Measurements from ENCODE around the gene ERCC4.

Gene ERCC4

DNA sequence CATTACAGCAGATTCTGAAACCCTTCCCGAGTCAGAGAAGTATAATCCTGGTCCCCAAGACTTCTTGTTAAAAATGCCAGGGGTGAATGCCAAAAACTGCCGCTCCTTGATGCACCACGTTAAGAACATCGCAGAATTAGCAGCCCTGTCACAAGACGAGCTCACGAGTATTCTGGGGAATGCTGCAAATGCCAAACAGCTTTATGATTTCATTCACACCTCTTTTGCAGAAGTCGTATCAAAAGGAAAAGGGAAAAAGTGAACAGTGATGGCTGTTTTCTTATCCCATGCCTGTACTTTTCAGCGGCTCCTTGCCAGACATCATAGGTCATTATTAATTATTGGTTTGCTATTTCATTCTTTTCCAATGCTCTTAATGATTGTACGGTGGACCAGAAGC lies 28.1 kb downstream of the ERCC4 start:
- no peak for DNase-seq (ENCODE audit: low read depth in 2 of 2)

DNA sequence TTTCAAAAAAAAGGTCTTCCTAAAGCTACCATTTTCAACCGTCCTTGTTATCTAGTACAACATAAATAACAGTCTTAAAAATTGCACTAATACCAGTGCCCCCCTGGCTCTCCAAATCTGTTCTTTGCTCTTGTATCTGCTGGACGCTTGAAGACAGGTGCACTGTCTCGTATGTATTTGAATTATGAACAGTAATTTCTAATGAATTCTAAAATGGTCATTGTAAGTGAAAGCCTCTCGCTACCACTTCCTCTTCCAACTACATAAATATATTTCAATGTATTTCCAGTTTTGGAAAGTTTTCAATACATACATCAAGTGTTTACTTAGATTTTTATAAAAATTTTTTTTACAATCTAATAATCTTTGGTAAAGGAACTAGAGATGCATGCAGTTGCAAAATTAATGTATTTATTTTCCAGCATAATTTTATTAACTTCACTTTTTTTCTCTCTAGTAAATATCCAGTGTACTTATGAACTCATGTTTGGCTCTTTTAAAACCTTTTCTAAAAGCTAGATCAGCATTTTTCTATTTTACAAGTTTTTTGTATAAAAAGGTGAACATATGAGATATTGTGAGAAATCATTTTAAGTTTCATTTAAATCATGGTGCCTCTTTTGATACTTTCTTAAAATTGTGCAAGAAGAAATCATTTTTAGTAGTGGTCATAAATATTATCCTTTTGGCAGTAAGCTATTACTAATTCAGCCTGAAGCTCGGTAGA lies 31.0 kb downstream of the ERCC4 start:
- DNase-seq (ENCODE audit: low read depth in 2 of 2), result no peak

DNA sequence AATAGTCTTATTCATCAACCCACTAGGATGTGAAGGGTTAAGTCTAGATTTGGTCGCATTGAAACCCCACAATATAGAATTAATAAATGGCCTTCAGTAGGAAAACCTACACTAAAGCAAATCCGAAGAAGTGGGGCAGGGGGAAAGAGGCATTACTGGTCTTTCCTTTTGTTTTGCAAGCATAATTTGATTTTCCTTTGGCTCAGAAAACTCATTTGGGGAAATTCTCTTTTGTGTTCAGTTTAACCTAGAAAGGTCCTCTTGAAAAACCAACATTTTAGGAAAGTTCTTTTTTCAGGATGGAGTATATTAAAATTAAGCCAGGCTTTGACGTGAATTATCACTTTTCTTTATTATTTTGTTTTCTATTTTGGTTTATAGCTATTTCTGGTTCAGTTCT lies 31.7 kb downstream of the ERCC4 start:
- DNase-seq (ENCODE audit: low read depth in 2 of 2), result no peak

DNA sequence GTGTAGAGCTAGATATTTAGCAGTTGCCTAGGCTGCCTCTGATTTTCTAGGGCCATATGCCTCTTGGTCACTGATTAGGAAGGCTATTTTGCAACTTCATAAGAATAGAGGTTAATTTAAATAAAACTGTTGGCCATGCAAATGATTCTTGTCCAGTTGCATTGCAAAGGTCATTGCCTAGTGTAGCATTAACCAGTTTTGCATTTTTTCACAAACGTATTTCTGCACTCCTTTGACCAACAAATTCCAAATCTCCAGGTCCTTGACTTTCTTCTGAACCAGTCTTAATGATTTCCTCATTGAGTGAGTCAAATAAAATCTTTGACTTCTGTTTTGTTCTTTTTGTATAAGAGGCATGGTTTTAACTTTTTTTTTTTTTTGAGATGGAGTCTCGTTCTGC lies 33.5 kb downstream of the ERCC4 start:
- no peak for DNase-seq (ENCODE audit: low read depth in 2 of 2)

DNA sequence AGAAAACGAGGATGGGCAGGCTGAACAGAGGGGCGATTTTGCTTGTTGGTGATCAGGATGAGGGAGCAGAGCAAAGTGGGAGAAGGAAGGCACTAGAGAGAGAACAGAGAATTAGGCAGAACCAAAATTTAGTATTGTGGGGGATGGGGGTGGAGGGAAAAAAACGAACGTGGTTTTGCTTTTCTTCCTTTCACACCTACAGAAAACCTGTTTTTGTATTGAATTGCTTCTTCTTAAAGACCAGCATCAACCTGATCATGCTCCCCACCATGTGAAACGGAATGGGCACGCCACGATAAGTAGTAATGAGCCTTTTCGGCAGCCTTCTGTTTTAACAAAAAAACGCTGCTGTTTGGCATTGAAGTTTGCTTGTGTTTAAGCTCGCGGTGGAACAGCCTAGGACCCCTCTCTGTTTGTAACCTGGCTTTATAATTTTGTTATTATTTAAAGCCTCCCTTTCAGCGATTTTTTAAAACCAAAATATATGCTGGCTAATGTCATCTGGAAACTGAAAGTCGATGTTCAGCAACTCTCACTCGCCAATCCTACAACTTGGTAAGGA lies 36.8 kb downstream of the ERCC4 start:
- DNase-seq (ENCODE audit: low read depth in 2 of 2), result no peak

DNA sequence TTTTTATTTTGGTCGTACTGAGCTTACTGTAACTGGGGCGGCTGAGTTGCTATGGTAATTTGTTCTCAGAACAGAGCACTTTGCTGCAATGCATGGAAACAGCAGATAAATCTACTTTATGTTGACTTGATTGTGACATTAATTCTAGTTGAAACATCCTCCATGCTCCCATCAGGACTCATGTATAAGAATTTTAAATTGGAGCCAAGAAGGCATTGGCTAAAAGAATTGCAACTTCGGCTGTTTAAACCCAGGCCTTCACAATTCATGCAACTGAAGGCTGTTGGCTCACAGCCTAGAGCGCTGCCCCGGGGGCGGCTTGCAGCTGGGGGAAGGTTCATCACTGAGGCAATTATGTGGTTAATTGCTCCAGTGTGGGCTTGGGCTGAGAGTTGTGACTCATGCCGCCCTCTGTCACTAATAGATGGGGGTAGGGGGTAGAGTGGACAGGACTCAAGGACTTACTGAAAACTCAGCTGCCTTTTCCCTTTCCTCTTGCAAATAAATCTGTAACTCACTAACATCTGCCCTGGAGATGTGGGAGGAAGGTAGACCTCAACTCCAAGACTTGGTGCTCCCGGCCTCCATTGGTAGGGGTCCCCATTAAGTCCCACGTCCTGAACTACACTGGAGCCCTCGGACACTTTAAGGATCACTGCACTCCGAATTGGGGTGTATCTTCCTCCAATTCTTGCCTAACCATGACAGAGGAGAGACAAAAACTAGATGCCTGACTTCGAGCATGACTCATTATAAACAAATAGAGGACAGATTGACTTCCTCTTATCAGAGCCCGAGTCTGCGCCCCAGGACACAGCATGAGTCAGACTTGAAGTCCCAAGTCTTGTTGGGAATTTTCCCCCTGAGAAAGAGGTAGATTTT lies 37.5 kb downstream of the ERCC4 start:
- no peak for DNase-seq (ENCODE audit: low read depth in 2 of 2)

DNA sequence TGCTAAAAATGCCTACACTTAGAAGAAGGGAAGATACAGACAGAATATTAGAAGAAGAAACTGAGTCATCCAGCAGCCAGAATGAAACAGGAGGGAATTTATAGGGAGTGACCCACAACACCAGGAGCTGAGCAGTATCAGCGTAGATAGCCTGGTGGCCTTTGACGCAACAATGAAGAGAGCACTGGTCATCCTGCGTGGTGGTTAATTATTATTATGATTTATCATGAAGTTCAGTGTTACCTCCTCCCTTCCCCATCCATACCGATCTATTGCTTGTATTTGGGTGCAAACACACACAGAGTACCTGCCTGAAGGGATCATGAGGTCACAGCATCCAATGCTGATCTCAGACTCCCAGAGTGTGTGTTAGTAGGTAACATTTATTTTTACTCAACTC lies 38.5 kb downstream of the ERCC4 start:
- no peak for DNase-seq (ENCODE audit: low read depth in 2 of 2)

DNA sequence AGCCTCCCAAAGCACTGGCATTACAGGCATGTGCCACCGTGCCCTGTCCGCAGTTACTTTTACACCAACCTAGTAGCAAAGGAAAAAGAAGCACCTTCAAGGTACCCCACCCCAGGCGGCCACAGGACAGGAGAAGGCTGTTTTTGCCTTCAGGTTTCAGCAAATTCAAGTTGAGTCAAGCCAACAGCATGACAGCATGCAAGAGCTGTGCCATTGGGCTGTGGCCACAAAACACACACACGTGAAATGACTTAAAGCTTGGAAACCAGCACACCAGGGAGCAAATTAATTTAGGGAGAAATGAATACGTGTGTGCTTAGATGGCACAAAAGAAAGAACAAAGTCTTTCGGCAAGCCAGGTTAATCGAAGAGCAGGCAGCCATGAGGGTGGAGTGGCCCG lies 39.7 kb downstream of the ERCC4 start:
- DNase-seq (ENCODE audit: low read depth in 2 of 2), result no peak

DNA sequence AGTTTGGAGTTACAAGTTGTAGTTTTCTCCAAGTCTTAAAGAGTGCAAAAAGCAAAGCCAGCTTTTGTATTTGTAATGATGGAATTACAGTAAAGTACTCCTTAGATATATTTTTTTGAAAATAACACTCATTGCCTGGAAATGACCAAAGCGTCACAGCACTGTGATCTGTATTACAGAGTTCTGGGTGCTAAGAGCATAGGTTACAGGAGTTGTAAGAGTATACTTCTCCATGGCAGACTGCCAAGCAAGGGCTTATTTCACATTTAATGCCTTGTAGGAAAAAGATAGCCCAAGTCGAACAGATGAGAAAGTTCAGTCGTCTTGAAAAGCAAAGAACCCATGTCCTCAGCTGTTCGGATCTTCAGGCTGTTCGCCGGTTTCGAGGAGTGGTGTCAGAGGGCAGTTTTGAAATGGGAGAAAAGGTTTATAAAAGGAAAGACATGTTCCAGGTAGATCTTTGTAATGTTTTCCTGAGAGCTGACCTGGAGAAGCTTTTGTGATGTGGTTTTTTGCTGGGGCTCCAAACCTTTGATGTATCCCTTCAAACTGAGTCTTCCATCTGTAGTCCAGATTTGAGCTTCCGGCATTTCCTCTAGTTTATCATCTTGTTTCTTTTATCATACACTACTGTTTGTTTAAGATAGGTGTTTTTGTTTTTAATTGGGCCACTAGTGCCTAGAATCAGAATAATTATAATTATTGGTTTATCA lies 41.3 kb downstream of the ERCC4 start:
- no peak for DNase-seq (ENCODE audit: low read depth in 2 of 2)

DNA sequence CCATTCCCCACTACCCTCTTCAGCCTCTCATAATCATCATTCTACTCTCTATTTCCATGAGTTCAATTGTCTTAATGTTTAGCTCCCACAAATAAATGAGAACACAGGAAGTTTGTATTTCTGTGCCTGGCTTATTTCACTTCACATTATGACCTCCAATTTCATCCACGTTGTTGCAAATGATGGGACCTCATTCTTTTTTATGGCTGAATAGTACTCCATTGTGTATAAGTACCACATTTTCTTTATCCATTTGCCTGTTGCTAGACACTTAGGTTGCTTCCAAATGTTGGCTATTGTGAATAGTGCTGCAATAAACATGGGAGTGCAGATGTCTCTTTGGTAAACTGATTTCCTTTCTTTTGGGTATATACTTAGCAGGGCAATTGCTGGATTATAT lies 42.3 kb downstream of the ERCC4 start:
- DNase-seq (ENCODE audit: low read depth in 2 of 2), result no peak

DNA sequence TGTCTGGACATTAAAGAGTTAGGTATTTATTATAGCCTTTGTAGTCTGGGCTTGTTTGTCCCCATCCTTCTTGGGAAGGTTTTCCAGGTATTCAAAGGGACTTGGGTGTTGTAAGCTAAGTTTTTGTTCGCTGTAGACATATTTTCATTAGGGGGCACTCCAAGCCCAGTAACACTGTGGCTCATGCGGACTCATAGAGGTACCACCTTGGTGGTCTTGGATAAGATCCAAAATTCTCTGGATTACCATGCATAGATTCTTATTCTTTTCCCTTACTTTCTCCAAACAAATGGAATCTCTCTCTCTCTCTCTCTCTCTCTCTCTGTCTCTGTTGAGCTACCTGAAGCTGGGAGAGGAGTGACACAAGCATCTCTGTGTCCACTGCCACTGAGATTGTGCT lies 48.9 kb downstream of the ERCC4 start:
- no peak for DNase-seq (ENCODE audit: low read depth in 2 of 2)

DNA sequence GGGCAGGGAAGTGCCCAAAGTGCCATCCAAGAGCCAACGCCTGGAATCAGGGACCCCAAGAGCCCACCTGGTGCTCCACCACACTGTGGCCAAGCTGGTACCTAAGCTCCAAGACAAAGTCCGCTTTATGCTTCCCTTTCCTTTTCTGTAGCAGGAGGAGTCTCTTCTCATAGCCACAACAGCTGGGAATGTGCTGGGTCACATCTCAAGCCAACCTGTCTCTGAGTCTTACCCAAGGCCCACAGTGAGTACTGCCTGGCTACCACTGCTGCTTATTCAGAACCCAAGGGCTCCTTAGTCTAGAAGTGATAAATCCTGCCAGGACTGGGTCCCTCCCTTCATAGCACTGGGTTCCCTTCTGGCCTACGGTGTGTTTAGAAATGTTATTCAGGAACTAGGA lies 49.8 kb downstream of the ERCC4 start:
- no peak for DNase-seq (ENCODE audit: low read depth in 2 of 2)

DNA sequence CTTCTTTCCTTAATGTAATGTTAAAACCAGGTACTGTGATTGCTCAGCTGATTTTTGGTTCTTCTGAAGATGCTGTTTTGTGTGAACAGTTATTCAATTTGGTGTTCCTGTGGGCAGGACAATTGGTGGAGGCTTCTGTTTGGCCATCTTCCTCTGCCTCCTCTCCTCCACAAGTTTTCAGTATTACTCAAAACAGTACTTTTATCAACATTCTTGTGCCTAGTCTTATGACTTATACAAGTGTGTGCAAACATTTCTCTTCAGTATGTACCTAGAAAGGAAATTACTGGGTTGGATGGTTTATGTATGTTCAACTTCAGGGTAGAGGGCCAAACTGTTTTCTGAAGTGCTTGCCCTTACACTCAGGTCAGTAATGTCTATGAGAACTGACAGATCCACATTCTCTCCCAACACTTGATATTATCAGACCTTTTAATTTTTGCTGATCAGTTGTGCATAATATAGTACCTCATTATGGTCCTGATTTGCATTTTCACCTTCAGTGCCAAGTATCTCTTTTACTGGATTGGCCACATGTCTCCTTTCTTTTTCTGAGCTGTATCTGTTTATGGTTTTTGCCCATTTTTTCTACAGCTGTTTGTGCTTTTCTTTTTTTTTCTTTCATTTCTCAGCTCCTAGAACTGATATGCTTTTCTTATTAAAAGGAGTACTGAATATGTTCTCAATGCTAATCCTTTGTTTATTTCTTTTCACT lies 50.9 kb downstream of the ERCC4 start:
- DNase-seq (ENCODE audit: low read depth in 2 of 2), result no peak

DNA sequence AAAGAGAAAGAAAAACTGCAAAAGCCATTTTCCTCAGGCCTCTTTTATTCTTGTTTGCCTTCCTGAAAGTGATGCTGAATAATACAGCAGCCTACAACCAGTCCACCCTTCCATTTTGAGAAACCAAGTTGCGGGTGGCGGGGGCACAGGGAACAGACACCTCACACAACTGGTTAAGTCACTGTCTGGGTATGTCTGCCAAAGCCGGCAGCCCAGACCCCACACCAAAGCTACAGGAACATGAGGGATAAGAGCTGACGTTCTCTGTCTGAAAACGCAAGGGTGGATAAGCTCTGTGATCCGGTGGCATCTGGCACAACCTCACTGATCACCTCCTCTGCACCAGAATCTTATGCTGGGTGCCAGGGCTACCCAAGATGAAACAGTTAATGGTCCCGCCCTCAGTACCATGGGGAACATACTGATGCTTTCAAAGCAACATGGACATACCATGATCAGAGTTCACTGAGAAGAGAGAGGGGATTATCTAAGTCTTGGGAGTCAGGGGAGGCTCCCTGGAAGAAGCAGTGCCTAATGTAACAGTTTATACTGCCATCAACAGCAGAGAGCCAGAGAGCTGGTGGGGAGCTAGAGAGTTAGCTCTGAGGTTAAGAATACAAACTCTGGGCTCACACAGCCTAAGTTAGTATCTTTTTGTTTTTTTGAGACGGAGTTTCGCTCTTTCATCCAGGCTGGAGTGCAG lies 53.5 kb downstream of the ERCC4 start:
- DNase-seq (ENCODE audit: low read depth in 2 of 2), result no peak

DNA sequence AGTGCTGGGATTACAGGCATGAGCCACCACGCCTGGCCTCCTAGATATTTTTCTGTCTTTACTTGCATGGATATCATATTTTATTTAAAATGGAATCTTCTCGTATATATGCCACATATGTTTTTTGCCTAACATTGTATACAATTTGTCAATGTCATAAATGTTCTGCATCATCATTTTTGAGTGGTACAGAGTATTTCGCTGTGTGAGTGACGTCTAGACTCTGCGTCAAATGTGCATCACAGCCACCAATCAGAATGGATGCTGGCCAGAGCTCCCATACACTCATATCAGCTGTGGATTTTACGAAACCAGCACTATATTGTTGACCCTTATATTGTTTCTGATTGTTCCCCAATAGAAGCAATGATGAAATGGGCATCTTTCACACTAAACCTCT lies 57.2 kb downstream of the ERCC4 start:
- no peak for DNase-seq (ENCODE audit: low read depth in 2 of 2)

DNA sequence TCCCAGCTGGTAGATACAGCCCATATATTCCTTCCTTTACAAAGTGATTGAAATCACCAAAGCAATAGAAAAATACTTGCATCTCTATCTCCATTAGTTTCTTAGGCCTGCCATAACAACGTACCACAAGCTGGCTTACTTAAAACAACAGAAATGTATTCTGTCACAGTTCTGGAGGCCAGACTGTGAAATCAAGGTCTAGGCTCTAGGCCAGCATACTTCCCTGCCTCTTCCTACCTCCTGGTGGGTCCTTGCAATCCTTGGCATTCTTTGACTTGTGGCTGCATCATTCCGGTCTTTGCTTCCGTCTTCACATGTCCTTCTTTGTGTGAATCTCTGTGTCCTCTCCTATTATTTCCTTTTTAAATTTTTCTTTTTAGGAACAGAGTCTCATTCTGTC lies 62.5 kb downstream of the ERCC4 start:
- no peak for DNase-seq (ENCODE audit: low read depth in 2 of 2)

DNA sequence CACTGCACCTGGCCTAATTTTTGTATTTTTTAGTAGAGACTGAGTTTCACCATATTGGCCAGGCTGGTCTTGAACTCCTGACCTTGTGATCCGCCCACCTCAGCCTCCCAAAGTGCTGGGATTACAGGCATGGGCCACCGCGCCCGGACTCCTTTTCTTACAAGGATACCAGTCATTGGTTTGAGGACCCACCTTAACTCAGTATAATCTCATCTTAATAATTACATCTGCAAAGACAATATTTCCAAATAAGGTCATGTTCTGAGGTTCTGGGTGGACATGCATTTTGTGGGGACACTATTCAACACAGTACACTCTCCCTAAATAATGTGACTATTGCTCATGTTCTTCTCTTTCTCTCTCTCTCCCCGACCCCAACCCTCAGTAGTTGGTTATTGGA lies 63.7 kb downstream of the ERCC4 start:
- no peak for DNase-seq (ENCODE audit: low read depth in 2 of 2)

DNA sequence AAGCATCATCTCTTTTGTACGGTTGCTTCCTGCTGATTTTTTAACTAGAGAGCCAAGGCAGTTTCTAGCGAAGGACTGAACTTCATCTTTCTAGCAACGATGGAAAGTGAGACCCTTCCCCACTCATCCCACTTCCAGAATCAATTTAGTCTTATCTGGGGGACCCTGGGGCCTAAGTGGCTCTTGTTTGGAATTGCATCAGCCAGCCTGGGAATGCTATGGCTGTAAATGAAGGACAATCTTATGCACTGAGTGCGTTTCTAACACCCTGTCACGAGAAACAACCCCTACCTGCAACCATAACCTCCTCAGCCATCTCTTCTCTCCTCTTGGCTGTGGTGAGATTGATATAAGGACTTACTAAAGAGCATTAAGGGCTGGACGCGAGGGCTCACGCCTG lies 64.8 kb downstream of the ERCC4 start:
- no peak for DNase-seq (ENCODE audit: low read depth in 2 of 2)

DNA sequence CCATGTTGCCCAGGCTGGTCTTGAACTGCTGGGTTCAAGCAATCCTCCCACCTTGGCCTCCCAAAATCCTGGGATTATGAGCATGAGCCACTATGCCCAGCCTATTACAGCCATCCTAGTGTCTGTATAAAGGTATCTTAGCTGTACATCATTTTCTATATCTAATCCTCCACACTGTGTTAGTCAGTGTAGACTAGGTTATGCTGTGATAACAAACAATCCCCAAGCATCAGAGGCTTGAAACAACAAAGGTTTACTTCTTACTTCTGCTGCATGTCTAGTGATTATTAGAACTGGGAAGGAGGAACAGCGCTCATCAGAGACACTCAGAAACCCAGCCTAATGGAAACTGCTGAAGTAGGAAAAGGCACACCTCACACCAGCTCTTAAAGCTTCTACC lies 68.1 kb downstream of the ERCC4 start:
- no peak for DNase-seq (ENCODE audit: low read depth in 2 of 2)

DNA sequence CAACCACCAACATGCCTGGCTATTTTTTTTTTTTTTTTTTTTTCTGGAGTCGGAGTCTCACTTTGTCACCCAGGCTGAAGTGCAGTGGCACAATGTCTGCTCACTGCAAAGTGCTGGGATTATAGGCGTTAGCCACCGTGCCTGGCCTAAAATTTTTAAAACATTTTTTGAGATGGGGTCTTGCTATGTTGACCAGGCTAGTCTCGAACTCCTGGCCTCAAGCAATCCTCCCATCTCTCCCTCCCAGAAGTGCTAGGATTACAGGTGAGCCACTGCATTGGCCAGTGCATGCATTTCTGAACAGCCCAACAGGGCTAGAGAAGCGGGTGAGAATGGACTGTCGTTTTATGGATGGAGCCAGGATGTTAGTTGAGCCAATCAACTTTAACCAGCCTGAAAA lies 72.4 kb downstream of the ERCC4 start:
- DNase-seq (ENCODE audit: low read depth in 2 of 2), result no peak

DNA sequence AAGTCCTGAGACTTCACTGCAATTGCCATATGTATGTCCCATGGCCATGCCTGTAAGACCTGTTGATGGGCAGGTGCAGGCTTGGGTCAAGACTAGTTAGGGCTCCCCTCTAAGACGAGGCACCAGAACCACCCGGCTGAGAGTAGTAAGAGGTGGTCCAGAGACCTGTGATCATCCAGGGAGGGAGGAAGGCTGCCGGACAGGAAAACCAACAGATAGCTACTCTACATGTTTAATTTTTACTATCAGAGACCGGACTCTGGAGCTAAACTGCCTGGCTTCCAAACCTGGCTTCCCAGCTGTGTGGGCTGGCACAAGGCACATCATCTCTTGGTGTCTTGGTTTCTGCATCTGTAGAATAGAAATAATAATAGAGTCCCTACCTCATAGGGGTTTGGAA lies 73.0 kb downstream of the ERCC4 start:
- DNase-seq (ENCODE audit: low read depth in 2 of 2), result no peak
